Fibroblast of lung (primary cell): ENCODE data around the gene SELENON. TPM values are rescaled to one million over a fixed set of nuclear protein-coding genes. Genes with fewer than 3 reads are reported as not detected.

Source experiments
- DNase-seq, 2 donors: peaks; one replicate each; pipeline versions ENCODE4 v3.0.0 to v3.0.0-alpha.2; 2010; ENCODE audit warnings: low read depth in 2 of 2
- H2AFZ ChIP-seq: 2 replicates; pipeline ENCODE4 v1.5.1; 2012; ENCODE audit warnings: low read length, control low read depth, inconsistent platforms
- H3K27ac ChIP-seq: 2 replicates; pipeline ENCODE4 v1.5.1; 2011; ENCODE audit warnings: low read length, control low read depth; ENCODE audit not compliant: insufficient read depth
- H3K27me3 ChIP-seq: 2 replicates; pipeline ENCODE4 v1.5.1; 2011; ENCODE audit warnings: mild to moderate bottlenecking, low read length; ENCODE audit not compliant: control insufficient read depth, insufficient read depth
- H3K36me3 ChIP-seq: 2 replicates; pipeline ENCODE4 v1.5.1; 2011; ENCODE audit warnings: low read length; ENCODE audit not compliant: control insufficient read depth, insufficient read depth
- H3K4me1 ChIP-seq: 2 replicates; pipeline ENCODE4 v1.5.1; 2011; ENCODE audit warnings: low read length; ENCODE audit not compliant: control insufficient read depth, insufficient read depth; ENCODE audit errors: extremely low read depth
- H3K4me2 ChIP-seq: 2 replicates; pipeline ENCODE4 v1.5.1; 2011; ENCODE audit warnings: low read length, control low read depth; ENCODE audit not compliant: insufficient read depth; ENCODE audit errors: extremely low read depth
- H3K4me3 ChIP-seq, 4 experiments: fragments of 200-600 bp in 1 of 4; sonication (generic) in 1 of 4; replicated peaks in 1 of 4; 2 replicates each; pipeline ENCODE4 v1.5.1; 2011 to 2016; ENCODE audit warnings: low read length in 4 of 4, low read depth in 3 of 4, mild to moderate bottlenecking in 3 of 4, control low read depth in 2 of 4, inconsistent platforms in 1 of 4, mixed read lengths in 1 of 4; ENCODE audit not compliant: insufficient read depth in 1 of 4; ENCODE audit errors: control extremely low read depth in 1 of 4
- H3K79me2 ChIP-seq: 2 replicates; pipeline ENCODE4 v1.5.1; 2012; ENCODE audit warnings: mild to moderate bottlenecking, low read length, inconsistent platforms; ENCODE audit not compliant: control insufficient read depth, insufficient read depth
- H3K9ac ChIP-seq: 2 replicates; pipeline ENCODE4 v1.5.1; 2011; ENCODE audit warnings: mild to moderate bottlenecking, low read length, control low read depth; ENCODE audit not compliant: insufficient read depth
- H3K9me3 ChIP-seq: 2 replicates; pipeline ENCODE4 v1.5.1; 2012; ENCODE audit warnings: low read depth, low read length; ENCODE audit not compliant: control insufficient read depth, insufficient read depth
- H4K20me1 ChIP-seq: 2 replicates; pipeline ENCODE4 v1.5.1; 2011; ENCODE audit warnings: low read length; ENCODE audit not compliant: control insufficient read depth, insufficient read depth; ENCODE audit errors: extremely low read depth
- EZH2 ChIP-seq: IDR thresholded peaks from 2 replicates; pipeline ENCODE4 v1.5.1; 2012; ENCODE audit warnings: low read length, control low read depth, mild to moderate bottlenecking; ENCODE audit errors: missing control alignments
- polyA plus RNA-seq, 2 donors: library from polyadenylated mRNA; depleted of rRNA in 1 of 2; stranded (reverse) in 1 of 2; unstranded in 1 of 2; fragments of >200 nt; gene quantifications; 2 replicates each; pipeline ENCODE4 v1.2.1, GENCODE V29; 2011 to 2012; ENCODE audit warnings: missing spikeins in 1 of 2
- total RNA-seq: library from RNA; depleted of rRNA; stranded (reverse); fragments of >200 nt; gene quantifications from 2 replicates; pipeline ENCODE4 v1.2.1, GENCODE V29; 2014
- TF ChIP-seq, protein P1 (sequence below), 2 donors: IDR thresholded peaks in 1 of 2; conservative IDR thresholded peaks in 1 of 2; 1 replicate in 1 of 2; 2 replicates in 1 of 2; pipeline ENCODE4 v1.5.1; 2011 to 2012; ENCODE audit warnings: low read length in 2 of 2, control low read depth in 1 of 2, inconsistent platforms in 1 of 2, low read depth in 1 of 2, mild to moderate bottlenecking in 1 of 2

Gene SELENON
- total and polyA plus RNA-seq, 2 donors (not counting 1 experiment from before 2014, with no cell fraction given), result 19.3 to 67.6 TPM

- peaks cover 21% of the 10 kb centered on the region for H3K36me3 ChIP-seq
- no peak overlapping the region for H3K4me2 ChIP-seq
- no peak overlapping the region for H3K27ac ChIP-seq
- H3K79me2 ChIP-seq, result no peaks in the 10 kb centered on the region
- no peak overlapping the region for H2AFZ ChIP-seq
- DNase-seq, result no peak
- no peak overlapping the region for H3K4me3 ChIP-seq
- no peak overlapping the region for H3K9ac ChIP-seq
- no peaks in the 10 kb centered on the region for H3K4me1 ChIP-seq
- H4K20me1 ChIP-seq, result no peaks in the 10 kb centered on the region
- no peaks in the 10 kb centered on the region for H3K9me3 ChIP-seq
- TF ChIP-seq, protein P1, sequence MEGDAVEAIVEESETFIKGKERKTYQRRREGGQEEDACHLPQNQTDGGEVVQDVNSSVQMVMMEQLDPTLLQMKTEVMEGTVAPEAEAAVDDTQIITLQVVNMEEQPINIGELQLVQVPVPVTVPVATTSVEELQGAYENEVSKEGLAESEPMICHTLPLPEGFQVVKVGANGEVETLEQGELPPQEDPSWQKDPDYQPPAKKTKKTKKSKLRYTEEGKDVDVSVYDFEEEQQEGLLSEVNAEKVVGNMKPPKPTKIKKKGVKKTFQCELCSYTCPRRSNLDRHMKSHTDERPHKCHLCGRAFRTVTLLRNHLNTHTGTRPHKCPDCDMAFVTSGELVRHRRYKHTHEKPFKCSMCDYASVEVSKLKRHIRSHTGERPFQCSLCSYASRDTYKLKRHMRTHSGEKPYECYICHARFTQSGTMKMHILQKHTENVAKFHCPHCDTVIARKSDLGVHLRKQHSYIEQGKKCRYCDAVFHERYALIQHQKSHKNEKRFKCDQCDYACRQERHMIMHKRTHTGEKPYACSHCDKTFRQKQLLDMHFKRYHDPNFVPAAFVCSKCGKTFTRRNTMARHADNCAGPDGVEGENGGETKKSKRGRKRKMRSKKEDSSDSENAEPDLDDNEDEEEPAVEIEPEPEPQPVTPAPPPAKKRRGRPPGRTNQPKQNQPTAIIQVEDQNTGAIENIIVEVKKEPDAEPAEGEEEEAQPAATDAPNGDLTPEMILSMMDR (conservative IDR thresholded peaks at IDR 0.05 in 1 of 2, IDR thresholded peaks at IDR 0.05 in 1 of 2; ENCODE audit: low read depth in 1 of 2, low read length in 2 of 2), result no peak
- no peak for TF ChIP-seq EZH2
- H3K27me3 ChIP-seq, result no peaks in the 10 kb centered on the region
Observed at GRCh38 chr1:25831569-25832196, 31.7 kb downstream of the SELENON start.

GRCh38 chr1:25832336-25833037 is 32.5 kb downstream of the SELENON start:
- TF ChIP-seq, protein P1 (conservative IDR thresholded peaks at IDR 0.05 in 1 of 2, IDR thresholded peaks at IDR 0.05 in 1 of 2; ENCODE audit: low read depth in 1 of 2, low read length in 2 of 2), result no peak
- TF ChIP-seq EZH2, result no peak
- no peak for DNase-seq

DNA sequence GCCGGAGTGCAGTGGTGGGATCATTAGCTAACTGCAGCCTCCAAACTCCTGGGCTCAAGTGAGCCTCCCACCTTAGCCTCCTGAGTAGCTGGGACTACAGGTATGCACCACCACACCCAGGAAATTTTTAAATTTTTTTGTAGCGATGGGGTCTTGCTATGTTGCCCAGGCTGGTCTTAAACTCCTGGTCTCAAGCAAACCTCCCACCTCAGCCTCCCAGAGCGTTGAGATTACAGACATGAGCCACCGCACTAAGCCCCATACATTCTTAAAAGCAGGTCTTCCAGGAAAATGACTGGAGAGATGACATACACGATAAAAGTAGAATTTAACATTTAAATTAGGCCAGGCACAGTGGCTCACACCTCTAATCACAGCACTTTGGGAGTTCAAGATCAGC is 33.2 kb downstream of the SELENON start:
- no peak for DNase-seq
- H3K9ac ChIP-seq, result no peak overlapping the region
- H3K36me3 ChIP-seq, result peaks cover 19% of the 10 kb centered on the region
- no peak overlapping the region for H2AFZ ChIP-seq
- H3K9me3 ChIP-seq, result no peaks in the 10 kb centered on the region
- no peaks in the 10 kb centered on the region for H3K79me2 ChIP-seq
- no peaks in the 10 kb centered on the region for H3K27me3 ChIP-seq
- no peaks in the 10 kb centered on the region for H4K20me1 ChIP-seq
- TF ChIP-seq, protein P1 (conservative IDR thresholded peaks at IDR 0.05 in 1 of 2, IDR thresholded peaks at IDR 0.05 in 1 of 2; ENCODE audit: low read depth in 1 of 2, low read length in 2 of 2), result no peak
- no peak for TF ChIP-seq EZH2
- H3K4me2 ChIP-seq, result no peak overlapping the region
- no peak overlapping the region for H3K4me3 ChIP-seq
- no peaks in the 10 kb centered on the region for H3K4me1 ChIP-seq
- no peak overlapping the region for H3K27ac ChIP-seq

More at GRCh38 chr1:25832336-25833037, 32.5 kb downstream of the SELENON start:
- Histone ChIP-seq H3K36me3 (peaks cover 19% of the 10 kb centered on the region), H3K4me1 (no peaks in the 10 kb centered on the region), H3K79me2 (no peaks in the 10 kb centered on the region), H3K27me3 (no peaks in the 10 kb centered on the region), H3K27ac (no peak overlapping the region), H3K9me3 (no peaks in the 10 kb centered on the region), H4K20me1 (no peaks in the 10 kb centered on the region), H2AFZ (no peak overlapping the region), H3K9ac (no peak overlapping the region), H3K4me2 (no peak overlapping the region), H3K4me3 (no peak overlapping the region)
